Spleen (tissue), 7 donors: ENCODE measurements around the gene TMCO4.

Experiments used
- POLR2A ChIP-seq, 3 donors: fragments of 450-650 bp; IDR thresholded peaks; one replicate each; pipeline ENCODE4 v1.5.1; 2017; ENCODE audit warnings: antibody characterized with exemption in 3 of 3, mild to moderate bottlenecking in 1 of 3
- POLR2AphosphoS5 ChIP-seq, 3 donors: sonication (generic); formaldehyde crosslinking; IDR thresholded peaks; one replicate each; pipeline ENCODE4 v1.5.1; 2017; ENCODE audit warnings: antibody characterized with exemption in 3 of 3
- TF ChIP-seq, protein P1 (sequence below), 11 experiments: fragments of 200-600 bp in 7 of 11; fragments of 450-650 bp in 4 of 11; sonication (generic) in 4 of 11; IDR thresholded peaks in 8 of 11; conservative IDR thresholded peaks in 3 of 11; 1 replicate in 7 of 11; 2 replicates in 4 of 11; pipeline versions ENCODE4 v1.4.0 to v1.8.0; 2016 to 2021; ENCODE audit warnings: antibody characterized with exemption in 11 of 11, inconsistent platforms in 4 of 11, mild to moderate bottlenecking in 1 of 11
- donor health status: DM: no; HTN: no; CAD: no; lungs with moderate emphysema.
- donor health status: DM: no; HTN: no; CAD: no.
- donor health status: DM: no; HTN: no; CAD: no.

DNA sequence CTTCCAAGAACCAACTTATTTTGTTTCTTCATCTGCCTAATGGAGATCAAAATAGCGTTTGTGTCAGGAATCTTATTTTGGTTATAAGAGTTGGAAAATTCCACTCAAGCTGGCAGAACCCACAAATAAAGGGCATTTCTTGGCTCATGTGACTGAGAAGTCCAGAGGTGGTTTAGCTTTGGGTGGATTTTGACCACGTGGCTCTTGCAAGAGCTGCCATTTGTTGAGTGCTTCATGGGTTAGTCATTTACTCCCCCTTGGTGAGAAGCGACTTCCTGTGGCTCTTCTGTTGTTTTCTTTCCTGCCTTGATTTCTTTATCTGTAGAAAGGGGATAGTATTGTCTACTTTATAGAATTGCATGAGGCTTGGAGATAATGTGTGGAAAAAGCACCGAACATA is 24.8 kb upstream of the TMCO4 start:
- TF ChIP-seq, protein P1, sequence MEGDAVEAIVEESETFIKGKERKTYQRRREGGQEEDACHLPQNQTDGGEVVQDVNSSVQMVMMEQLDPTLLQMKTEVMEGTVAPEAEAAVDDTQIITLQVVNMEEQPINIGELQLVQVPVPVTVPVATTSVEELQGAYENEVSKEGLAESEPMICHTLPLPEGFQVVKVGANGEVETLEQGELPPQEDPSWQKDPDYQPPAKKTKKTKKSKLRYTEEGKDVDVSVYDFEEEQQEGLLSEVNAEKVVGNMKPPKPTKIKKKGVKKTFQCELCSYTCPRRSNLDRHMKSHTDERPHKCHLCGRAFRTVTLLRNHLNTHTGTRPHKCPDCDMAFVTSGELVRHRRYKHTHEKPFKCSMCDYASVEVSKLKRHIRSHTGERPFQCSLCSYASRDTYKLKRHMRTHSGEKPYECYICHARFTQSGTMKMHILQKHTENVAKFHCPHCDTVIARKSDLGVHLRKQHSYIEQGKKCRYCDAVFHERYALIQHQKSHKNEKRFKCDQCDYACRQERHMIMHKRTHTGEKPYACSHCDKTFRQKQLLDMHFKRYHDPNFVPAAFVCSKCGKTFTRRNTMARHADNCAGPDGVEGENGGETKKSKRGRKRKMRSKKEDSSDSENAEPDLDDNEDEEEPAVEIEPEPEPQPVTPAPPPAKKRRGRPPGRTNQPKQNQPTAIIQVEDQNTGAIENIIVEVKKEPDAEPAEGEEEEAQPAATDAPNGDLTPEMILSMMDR (IDR thresholded peaks at IDR 0.05 in 8 of 11, conservative IDR thresholded peaks at IDR 0.05 in 3 of 11), result no peak
- no peak for TF ChIP-seq POLR2A (IDR thresholded peaks at IDR 0.05)
- no peak for TF ChIP-seq POLR2AphosphoS5 (IDR thresholded peaks at IDR 0.05)
